Activated CD4-positive, alpha-beta T cell treated with anti-CD3 and anti-CD28 coated beads for 24 hours (primary cell): Measurements from ENCODE around the gene XKR7.

Experiments
- DNase-seq, 2 donors: peaks; one replicate each; pipeline ENCODE4 v3.0.0-alpha.2; 2020; ENCODE audit warnings: low read depth in 2 of 2

The XKR7 gene

DNA sequence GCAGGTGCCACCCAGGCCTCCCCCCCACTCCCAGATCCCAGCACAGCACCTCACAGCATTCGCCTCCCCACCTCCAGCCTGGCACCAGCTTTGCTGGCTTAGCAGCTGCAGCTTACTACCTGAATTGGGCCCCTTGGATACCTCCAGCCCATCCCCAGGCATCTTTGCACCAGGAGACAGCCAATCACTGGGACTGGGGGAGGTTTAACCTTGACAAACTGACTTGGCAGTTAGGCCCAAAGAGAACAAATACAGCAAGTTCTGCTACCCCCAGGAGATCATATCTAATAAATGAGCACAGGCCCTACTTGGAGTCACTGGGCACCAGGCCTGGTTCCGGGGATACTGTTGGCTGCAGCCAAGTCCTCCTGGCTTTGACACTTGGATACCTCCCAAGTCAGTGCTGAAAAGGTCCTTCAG lies 24.9 kb upstream of the XKR7 start:
- no peak for DNase-seq

DNA sequence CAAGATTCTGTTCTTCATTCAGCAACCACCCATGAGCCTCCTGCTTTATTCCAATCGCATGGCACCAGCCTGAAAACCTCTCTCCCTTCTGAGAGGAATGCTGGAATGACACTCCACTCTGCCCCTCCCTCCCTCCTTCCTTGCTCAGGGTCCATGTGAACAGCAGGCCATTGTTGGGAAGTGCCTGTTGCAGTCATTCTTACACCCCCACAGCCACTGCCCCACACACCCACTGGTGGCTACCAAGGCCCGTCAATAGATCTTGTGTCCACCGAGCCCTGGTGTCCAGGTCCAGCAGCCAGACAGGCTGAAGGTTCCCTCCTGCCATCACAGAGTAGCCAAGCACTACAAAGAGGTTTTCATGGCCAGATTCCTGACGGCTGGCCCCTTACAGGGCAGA lies 22.6 kb upstream of the XKR7 start:
- no peak for DNase-seq

DNA sequence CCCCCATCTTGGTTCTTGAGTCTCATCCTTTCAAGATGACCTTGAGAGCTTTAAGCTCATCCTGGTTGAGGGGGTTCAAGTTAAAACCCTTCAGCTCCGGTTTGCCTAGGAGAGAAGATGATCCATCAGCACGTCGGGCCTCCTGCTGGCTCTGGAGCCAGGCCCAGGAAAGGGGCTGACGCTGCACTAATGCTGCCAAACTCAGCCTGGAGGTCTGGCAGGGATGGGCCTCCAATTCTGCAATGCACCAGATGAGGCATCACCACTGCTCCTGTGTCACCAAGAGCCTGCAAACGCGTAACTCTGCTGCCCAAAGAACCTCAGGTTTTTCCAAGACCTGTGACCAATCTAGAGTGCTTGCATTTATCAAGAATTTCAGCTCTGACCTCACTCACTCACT lies 22.2 kb upstream of the XKR7 start:
- DNase-seq = no peak

DNA sequence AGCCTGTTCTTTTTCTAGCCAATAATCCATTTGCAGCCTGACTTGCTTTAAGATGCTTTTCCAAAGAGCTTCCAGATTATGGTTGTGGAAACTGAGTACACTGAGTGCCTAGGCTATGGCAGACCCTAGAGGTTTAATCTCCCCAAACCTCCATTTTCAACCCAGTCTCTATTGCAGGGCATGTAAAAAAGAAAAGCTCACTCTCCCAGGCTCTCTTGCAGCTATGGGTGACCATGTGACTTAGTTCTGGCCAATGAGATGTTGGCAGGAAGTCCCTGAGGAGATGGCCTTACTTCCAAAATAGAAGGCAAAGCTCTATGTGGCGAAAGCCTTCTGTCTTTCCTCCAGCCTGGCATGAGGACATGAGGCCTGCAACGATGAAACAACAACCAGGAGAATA lies 19.9 kb upstream of the XKR7 start:
- DNase-seq = no peak

- no peak for DNase-seq
Observed at GRCh38 chr20:31949877-31950646, 17.9 kb upstream of the XKR7 start.

DNA sequence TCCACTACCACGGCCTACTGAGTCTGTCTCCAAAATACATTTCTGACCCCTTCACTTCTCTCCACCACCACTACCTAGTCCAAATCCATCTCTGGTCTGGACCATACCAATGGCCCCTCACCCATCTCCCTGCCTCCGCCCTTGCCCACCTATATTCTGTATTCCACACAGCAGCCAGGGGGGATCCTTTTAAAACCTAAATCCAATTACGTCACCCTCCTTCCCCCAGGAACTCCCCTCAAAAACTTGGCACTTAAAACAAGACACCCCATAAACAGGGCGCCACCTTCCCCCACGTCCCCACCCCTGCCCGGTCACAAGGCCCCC lies 16.8 kb upstream of the XKR7 start:
- no peak for DNase-seq

DNA sequence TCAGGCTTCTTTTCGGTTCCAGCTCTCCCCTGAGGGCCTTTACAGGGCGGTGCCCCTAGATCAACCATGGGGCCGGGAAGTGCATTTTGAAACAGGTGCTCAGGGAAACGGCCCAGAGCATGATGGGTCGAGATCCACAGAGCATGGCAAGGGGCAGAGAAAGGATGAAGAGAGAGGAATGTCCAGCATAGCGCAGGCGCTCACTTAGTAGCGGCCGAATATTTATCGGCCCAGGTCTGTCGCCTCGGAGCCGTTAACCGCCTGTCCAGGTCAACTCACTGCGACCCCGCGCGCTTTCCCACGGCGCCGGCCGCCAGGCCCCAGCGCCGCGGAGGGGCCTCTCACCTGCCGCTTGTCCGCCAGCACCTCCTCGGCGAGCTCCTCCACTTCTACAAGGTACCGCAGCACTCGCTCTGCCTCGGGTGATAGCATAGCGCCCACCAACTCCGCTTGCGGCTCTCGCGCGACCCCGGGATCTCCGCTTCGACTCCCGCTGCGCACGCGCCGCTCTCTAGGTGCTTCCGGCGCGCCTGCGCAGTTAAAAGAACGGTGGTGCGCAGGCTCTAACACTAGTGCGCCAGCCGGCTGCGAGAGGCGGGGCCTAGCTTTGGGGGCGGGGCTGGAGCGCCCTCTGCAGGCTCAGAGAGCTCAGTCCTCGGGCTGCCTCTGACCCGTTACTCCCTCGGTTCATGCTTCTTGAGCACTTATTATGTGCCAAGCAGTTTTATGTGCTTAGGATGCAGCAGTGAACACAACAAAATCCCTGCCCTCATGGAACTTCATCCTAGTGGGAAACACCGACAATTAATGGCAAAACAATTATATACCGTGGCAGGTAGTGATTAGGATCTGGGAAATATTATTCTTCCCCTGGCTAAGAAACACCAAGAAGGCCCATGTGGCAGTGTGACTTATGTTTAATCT lies 16.2 kb upstream of the XKR7 start, which contains the start of gene PDRG1:
Gene PDRG1 (minus strand): TSS at position 517 of the 924 bp plus-strand sequence. CDS start 85 bp downstream, at position 432.
- DNase-seq = peak; percentile 97 to 98

- DNase-seq = no peak
Observed at GRCh38 chr20:31953556-31954148, 14.3 kb upstream of the XKR7 start.

GRCh38 chr20:31954500-31954899 lies 13.5 kb upstream of the XKR7 start:
- no peak for DNase-seq

DNA sequence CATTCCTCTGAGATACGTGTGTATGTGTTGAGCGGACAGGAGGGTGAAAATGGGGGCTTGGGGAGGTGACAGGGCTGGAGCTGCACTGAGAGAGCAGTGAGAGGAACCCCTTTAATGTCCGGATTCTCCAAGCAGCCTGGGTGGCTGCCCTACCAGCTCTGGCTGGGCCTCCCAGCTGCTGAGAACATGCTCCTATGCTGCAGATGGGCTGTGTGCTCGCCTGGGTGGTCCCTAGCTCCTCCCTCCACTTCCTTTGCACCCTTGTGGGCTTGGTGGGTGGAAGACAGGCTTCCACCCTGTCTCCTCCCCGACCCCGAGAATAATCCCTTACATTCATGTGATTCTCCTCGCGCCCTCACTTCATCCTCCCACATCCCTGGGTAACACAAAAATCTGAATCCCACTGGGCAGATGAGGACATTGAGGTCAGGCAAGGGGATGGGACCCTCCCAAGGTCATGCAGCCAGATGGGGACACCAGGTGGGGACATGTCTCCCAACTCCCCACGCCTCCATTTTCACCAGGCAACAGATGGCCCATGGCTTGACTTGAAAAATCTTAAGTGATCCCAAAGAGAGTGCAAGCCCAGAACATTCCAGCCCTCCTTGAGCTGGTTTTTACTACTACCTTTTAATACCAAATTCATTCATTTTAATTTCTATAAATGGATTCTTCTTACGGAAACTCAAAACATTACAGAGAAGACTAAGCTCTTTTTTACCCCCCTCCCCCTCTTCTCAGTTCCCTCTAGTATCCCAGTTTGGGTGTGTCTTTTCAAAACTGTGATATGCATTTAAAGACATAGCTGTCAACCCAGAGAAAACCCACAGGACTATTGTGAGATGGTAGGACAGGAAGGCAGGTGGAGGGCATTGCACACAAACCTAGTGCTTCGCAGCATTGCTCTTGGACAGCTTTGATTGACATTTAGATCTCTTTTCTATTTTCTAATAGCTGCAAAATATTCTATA lies 11.1 kb upstream of the XKR7 start:
- DNase-seq = no peak

DNA sequence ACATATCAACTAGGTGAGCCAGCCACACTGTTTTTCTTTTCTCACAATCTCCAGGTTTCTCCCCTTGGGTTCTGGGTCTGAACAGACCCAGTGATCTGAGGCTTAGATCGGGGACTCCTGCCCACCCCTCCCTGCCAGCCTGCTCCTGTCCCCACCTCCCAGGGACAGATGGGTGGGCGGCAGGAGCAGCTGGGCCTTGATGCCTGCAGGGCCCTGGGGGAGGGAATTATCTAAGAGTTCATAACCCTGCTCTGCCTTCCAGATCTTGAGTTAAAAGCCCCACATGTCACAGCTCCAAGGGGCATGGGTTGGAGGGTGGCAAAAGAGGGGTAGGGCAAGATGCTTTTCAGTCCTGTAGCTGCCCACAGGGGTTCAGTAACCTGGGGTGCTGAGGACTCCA lies 5.2 kb upstream of the XKR7 start:
- no peak for DNase-seq

GRCh38 chr20:31963889-31964288 lies 4.1 kb upstream of the XKR7 start:
- no peak for DNase-seq

DNA sequence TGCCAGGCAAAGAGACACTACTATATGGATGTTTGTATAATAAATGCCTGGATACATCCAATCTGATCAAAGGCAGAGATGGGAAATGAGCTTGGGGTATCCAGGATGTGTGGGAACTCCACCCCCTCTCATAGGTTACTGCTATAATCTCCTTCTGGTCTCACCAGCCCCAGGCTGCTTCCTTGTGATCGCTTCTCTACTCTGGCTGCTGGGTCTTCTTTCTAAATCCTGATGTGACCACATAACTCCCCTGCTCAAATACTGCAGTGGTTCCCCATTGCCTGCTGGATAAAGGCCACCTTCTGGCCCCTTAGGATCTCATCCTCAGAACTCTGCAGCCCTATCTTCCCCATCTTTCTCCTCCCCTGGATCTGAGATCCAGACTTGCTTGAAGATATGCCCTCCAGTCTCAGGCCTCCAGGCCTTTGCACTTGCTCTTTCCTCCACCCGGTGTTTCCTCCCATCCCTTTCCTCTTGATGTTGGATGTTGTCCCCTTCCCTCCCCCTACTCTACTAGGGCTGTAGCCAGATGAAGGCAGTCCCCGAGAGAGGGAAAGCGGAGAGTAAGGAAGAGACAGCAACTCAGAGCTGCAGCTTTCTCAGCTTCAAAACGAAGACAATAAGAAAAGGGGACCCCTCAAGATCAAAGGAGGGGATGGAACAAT lies 828 bp upstream of the XKR7 start:
- DNase-seq = no peak

- peak; percentile 68 to 69 for DNase-seq
Observed at GRCh38 chr20:31968291-31969126, 558 bp downstream of the XKR7 start.

DNA sequence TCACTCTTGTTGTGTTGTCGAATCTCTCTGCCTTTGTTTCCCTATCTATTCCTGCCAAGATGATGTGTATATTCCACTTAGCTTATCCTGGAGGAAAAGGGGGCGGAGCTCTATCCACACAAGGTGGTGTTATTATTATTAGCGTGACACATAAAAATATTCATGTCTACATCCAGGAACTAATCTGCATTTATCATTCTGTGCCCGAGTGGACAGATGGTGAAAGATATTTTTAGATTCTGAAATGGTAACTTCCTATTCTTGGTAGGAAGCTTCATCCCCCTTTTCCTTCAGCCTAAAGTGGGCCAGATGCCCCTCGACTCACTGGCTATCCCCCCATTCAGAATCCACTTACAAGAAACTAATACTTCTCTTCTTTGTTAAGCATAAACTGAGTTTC lies 2.0 kb downstream of the XKR7 start:
- DNase-seq = no peak

- no peak for DNase-seq
Observed at GRCh38 chr20:31972471-31973021, 4.6 kb downstream of the XKR7 start.

GRCh38 chr20:31974296-31974695 lies 6.3 kb downstream of the XKR7 start:
- DNase-seq = no peak

GRCh38 chr20:31974951-31975487 lies 7.1 kb downstream of the XKR7 start:
- no peak for DNase-seq

DNA sequence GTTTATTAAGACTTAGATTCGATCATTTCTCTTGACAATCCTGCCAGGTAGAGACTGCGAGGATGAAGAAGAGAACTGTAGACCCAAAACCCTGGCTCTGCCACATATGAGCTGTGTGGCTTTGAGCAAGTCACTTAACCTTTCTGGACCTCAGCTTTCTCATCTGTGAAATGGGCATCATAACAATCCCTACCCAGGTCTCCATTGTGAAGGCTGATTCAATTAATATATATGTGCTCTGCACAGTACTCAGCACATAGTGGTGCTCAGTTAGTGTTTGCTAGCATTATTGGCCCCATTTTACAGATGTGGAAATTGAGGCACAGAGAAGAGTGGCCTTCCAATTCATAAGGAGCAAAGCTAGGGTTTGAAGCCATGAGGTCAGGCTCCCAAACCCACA lies 7.9 kb downstream of the XKR7 start:
- DNase-seq = no peak
